Measurements from ENCODE around the gene JMY.

Gene JMY

DNA sequence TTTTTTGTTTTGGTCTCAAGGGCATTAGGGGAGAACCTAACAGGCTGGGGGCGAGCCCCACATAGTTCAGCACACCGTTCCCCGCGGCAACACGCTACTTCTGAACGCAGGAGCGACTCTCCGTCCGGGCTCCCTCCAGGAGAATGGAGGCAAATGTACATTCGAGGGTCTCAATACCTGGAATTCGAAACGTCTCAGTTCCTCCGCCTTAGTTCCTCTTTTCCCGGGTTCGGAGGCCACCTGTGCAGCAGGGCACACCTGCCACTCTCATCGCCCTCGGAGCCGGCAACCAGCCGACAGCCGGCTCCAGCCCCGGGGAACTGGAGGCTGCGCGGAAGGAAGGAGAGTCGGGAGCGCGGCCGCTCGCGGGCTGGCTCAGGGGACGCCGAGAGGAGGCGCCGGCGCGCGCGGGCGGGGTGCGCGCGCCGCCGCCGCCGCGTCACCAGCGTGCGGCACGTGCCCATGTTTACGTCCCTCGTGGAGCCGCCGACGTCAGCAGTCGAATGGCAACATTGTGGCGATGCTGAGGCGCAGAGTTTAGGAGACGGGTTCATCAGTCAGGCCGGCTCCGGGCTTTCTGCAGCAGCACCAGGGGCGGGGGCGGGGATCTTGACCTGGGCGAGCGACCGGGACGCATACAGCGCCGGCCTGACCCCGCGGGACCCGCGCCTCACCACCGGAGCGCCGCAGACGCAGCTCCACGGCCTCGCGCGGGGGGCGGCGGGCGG is at the start of gene JMY:
Gene JMY, plus strand, starts transcription at position 498 of the 728 bp plus-strand sequence. CDS start 520 bp downstream, outside the sequence.
- H3K4me3 Mint-ChIP-seq = peak within 1 kb of the TSS; percentile 94
- H3K9me3 Mint-ChIP-seq = no peaks in the 10 kb centered on the region
- H3K27ac Mint-ChIP-seq = peak within 1 kb of the TSS; percentile 97
- H3K27me3 Mint-ChIP-seq = no peaks in the 10 kb centered on the region
- no peaks in the 10 kb centered on the region for H3K36me3 Mint-ChIP-seq
- H3K4me1 Mint-ChIP-seq = peaks cover 22% of the 10 kb centered on the region

- H3K9me3 Mint-ChIP-seq = no peaks in the 10 kb centered on the region
These were observed 49.5 kb upstream of the JMY start for GRCh38 chr5:79186455-79186854.

GRCh38 chr5:79189439-79190234 is 46.3 kb upstream of the JMY start:
- Mint-ChIP-seq H3K4me3 (no peak overlapping the region), H3K27me3 (no peaks in the 10 kb centered on the region), H3K4me1 (peaks cover 4% of the 10 kb centered on the region), H3K9me3 (no peaks in the 10 kb centered on the region), H3K36me3 (no peaks in the 10 kb centered on the region), H3K27ac (no peak overlapping the region)

More at GRCh38 chr5:79186455-79186854, 49.5 kb upstream of the JMY start:
- Mint-ChIP-seq H3K36me3 (no peaks in the 10 kb centered on the region), H3K27me3 (no peaks in the 10 kb centered on the region), H3K4me1 (no peaks in the 10 kb centered on the region), H3K4me3 (no peak overlapping the region), H3K27ac (no peak overlapping the region)

DNA sequence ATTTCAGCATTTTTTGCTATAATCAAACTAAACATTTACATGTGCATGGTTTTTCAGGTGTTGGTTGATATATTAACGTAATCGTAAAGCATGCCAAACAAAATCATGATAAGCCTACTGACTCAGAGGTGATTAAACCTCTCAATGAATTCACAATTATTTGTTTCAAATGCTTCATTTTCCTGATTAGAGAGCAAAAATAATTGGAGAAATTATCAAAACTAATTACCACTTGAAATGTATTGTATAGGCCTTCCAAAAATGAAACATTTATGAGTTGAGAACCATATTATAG is 45.7 kb upstream of the JMY start:
- no peaks in the 10 kb centered on the region for H3K9me3 Mint-ChIP-seq
- no peaks in the 10 kb centered on the region for H3K36me3 Mint-ChIP-seq
- H3K4me1 Mint-ChIP-seq = peaks cover 4% of the 10 kb centered on the region
- H3K27me3 Mint-ChIP-seq = no peaks in the 10 kb centered on the region
- H3K4me3 Mint-ChIP-seq = no peak overlapping the region
- no peak overlapping the region for H3K27ac Mint-ChIP-seq

DNA sequence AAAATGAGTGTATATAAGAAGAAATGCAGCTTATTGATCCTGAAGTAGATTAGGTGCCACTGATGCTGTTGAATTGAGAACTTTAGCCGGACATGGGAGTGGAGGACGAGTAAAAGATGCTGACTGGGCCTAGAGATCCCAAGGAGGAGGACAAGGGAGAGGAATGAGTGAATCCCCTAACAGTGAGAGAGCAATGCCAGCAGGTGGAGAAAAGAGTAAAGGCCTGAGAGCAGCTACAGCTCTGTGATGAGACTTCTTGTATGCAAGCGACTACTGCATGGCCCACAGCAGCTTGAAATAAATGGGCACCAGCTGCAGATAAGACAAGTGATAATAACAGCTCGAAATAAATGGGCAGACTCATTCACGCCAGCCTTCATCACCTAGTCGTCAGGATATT is 44.5 kb upstream of the JMY start:
- no peaks in the 10 kb centered on the region for H3K36me3 Mint-ChIP-seq
- H3K4me1 Mint-ChIP-seq = peaks cover 4% of the 10 kb centered on the region
- H3K27me3 Mint-ChIP-seq = no peaks in the 10 kb centered on the region
- H3K27ac Mint-ChIP-seq = no peak overlapping the region
- H3K4me3 Mint-ChIP-seq = no peak overlapping the region
- H3K9me3 Mint-ChIP-seq = no peaks in the 10 kb centered on the region

- Mint-ChIP-seq H3K36me3 (no peaks in the 10 kb centered on the region), H3K27me3 (no peaks in the 10 kb centered on the region), H3K27ac (no peak overlapping the region), H3K9me3 (no peaks in the 10 kb centered on the region), H3K4me3 (no peak overlapping the region), H3K4me1 (peaks cover 4% of the 10 kb centered on the region)
These were observed 42.3 kb upstream of the JMY start for GRCh38 chr5:79193643-79194042.

GRCh38 chr5:79200573-79201183 is 35.3 kb upstream of the JMY start:
- H3K36me3 Mint-ChIP-seq = no peaks in the 10 kb centered on the region
- H3K4me1 Mint-ChIP-seq = no peaks in the 10 kb centered on the region
- H3K27ac Mint-ChIP-seq = no peak overlapping the region
- H3K9me3 Mint-ChIP-seq = no peaks in the 10 kb centered on the region
- H3K27me3 Mint-ChIP-seq = no peaks in the 10 kb centered on the region
- no peak overlapping the region for H3K4me3 Mint-ChIP-seq

- Mint-ChIP-seq H3K27me3 (no peaks in the 10 kb centered on the region), H3K9me3 (no peaks in the 10 kb centered on the region), H3K4me3 (no peak overlapping the region), H3K27ac (no peak overlapping the region), H3K36me3 (no peaks in the 10 kb centered on the region), H3K4me1 (no peaks in the 10 kb centered on the region)
These were observed 34.7 kb upstream of the JMY start for GRCh38 chr5:79201206-79201605.

- H3K9me3 Mint-ChIP-seq = no peaks in the 10 kb centered on the region
These were observed 33.9 kb upstream of the JMY start for GRCh38 chr5:79202076-79202475.

DNA sequence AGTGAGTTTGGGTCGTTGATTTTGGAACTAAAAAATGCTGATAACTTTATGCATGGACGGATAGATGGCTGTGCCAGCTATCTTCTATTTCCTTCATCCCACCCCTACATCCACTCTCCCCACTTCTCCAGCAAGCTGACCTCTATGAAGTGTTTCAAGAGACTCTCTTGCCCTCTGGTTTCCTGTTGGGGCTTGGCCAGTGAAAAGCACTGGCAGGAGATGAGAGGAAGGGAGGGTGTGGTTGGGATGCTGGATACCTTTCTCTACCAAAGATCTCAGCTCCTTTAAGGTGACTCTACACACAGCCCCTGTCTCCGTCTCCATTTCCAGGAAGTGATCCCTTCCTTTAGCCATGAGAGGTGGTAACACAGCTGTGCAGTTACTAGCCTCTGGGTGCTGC is 30.0 kb upstream of the JMY start:
- no peaks in the 10 kb centered on the region for H3K27me3 Mint-ChIP-seq
- H3K4me3 Mint-ChIP-seq = no peak overlapping the region
- no peak overlapping the region for H3K27ac Mint-ChIP-seq

More at GRCh38 chr5:79202076-79202475, 33.9 kb upstream of the JMY start:
- H3K27me3 Mint-ChIP-seq = no peaks in the 10 kb centered on the region
- no peak overlapping the region for H3K4me3 Mint-ChIP-seq
- no peaks in the 10 kb centered on the region for H3K4me1 Mint-ChIP-seq
- H3K36me3 Mint-ChIP-seq = no peaks in the 10 kb centered on the region
- H3K27ac Mint-ChIP-seq = no peak overlapping the region

DNA sequence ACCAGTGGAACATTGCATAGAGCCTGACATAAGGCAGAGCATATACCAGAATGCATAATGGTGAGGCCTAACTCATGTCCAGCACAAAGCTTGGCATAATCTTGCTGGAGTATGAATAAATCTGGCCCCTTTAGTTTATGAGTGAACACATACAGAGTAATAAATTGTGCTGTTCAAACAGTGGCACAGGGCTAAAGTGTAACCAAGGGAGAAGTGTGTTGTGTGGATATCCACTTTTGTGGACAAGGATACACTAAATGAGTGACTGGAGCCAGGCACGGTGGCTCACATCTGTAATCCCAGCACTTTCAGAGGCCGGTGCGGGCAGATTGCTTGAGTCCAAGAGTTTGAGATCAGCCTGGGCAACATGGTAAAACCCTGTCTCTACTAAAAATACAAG is 29.4 kb upstream of the JMY start:
- Mint-ChIP-seq H3K27me3 (no peaks in the 10 kb centered on the region), H3K36me3 (no peaks in the 10 kb centered on the region), H3K4me1 (no peaks in the 10 kb centered on the region), H3K27ac (no peak overlapping the region), H3K9me3 (no peaks in the 10 kb centered on the region), H3K4me3 (no peak overlapping the region)

More for the DNA sequence above, 30.0 kb upstream of the JMY start:
- no peaks in the 10 kb centered on the region for H3K4me1 Mint-ChIP-seq
- H3K36me3 Mint-ChIP-seq = no peaks in the 10 kb centered on the region
- no peaks in the 10 kb centered on the region for H3K9me3 Mint-ChIP-seq

DNA sequence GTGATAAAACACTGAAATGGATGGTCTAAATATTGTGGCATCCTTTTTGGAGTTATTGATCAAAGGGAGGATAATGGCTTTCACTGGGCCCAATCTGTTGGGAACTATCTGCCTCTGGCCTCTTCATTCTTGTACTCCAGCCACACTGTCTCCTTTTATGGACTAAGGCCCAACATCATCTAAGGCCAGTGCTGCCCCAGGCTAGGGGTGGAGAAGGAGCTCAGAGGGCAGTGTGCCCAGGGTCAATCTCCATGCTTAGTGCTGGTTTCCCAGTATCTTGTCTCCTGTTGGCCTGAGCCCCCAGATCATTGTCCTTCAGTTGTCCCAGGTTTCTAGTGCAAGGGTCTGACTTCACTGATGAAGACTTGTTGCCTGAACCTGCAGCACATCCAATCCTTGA is 26.4 kb upstream of the JMY start:
- Mint-ChIP-seq H3K4me3 (no peak overlapping the region), H3K27me3 (no peaks in the 10 kb centered on the region), H3K4me1 (no peaks in the 10 kb centered on the region), H3K36me3 (peaks cover 3% of the 10 kb centered on the region), H3K9me3 (no peaks in the 10 kb centered on the region), H3K27ac (no peak overlapping the region)

DNA sequence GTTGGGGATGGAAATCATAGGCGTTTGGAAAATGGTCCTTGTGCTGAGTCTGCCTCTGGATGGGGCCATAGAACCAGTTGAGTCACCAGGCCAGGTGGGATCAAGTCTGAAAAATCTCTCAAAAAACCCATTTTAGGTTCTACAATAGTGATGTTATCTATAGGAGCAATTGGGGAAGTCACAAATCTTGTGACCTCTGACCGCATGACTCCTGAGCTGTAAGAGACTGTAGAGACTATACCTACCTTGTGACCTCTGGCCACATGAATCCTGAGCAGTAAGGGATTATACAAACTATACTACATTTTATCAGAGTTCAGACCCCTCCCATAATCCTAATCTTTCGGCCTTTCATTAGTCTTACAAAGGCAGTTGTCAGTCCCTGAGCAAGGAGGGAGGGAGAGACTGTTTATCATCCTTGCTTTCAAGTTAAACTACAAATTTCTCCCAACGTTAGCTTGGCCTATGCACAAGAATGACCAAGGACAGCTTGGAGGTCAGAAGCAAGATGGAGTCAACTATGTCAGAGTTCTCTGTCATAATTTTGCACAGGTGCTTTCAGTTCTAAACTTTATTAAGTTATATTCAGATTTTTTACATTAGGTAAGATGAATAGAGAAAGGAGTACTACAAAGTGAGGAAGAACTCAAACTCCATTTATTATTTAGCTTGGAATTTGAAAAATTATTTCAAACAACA is 11.5 kb upstream of the JMY start:
- Mint-ChIP-seq H3K36me3 (peaks cover 2% of the 10 kb centered on the region), H3K9me3 (no peaks in the 10 kb centered on the region)

DNA sequence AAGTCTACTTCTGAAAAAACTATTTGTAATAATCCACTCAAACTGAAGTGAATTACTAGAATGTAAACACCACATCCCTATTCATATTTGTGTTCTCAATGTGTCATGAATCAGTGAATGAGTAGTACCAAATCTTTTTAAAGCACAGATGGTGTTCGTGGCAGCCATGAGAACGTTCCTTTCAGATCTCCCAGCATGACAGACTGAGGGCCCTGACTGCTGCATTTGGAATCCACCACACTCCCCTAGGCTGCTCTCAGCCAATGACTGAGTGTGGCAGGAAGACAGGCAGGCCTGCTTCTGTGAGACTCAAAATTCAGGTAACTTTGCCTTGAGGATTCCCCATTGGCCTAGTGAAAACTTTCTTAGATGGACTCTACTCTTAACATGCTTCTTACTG is 10.9 kb upstream of the JMY start:
- Mint-ChIP-seq H3K4me1 (no peaks in the 10 kb centered on the region), H3K27ac (no peak overlapping the region), H3K9me3 (no peaks in the 10 kb centered on the region), H3K36me3 (peaks cover 2% of the 10 kb centered on the region), H3K4me3 (no peak overlapping the region), H3K27me3 (no peaks in the 10 kb centered on the region)

More for the DNA sequence above, 11.5 kb upstream of the JMY start:
- Mint-ChIP-seq H3K27ac (no peak overlapping the region), H3K4me3 (no peak overlapping the region), H3K4me1 (no peaks in the 10 kb centered on the region), H3K27me3 (no peaks in the 10 kb centered on the region)

GRCh38 chr5:79225441-79225840 is 10.5 kb upstream of the JMY start:
- H3K36me3 Mint-ChIP-seq = peaks cover 2% of the 10 kb centered on the region
- no peak overlapping the region for H3K4me3 Mint-ChIP-seq
- no peaks in the 10 kb centered on the region for H3K27me3 Mint-ChIP-seq
- no peaks in the 10 kb centered on the region for H3K9me3 Mint-ChIP-seq
- H3K27ac Mint-ChIP-seq = no peak overlapping the region
- H3K4me1 Mint-ChIP-seq = no peaks in the 10 kb centered on the region

All from activated naive CD4-positive, alpha-beta T cell treated with anti-CD3 and anti-CD28 coated beads, Interleukin-2, amount 50 U/mL, for 24 hours (primary cell).